CD4-positive, alpha-beta T cell treated with Interleukin-4 for 1 hour (primary cell): Measurements from ENCODE around the gene SLC6A9.
A peak's percentile ranks its signal among the peaks of the same experiment; 100 is the strongest.

Experiments used
- DNase-seq, 2 donors: peaks; one replicate each; pipeline ENCODE4 v3.0.0-alpha.2; 2020 to 2022

Gene SLC6A9

GRCh38 chr1:44031252-44032169, at the start of gene SLC6A9:
Gene SLC6A9, minus strand, starts transcription at chr1:44031462. Its CDS starts 7,185 bp downstream, at chr1:44024277.
- no peak for DNase-seq

GRCh38 chr1:44079566-44079965, 48.3 kb upstream of the SLC6A9 start:
- no peak for DNase-seq

GRCh38 chr1:44078104-44078503, 46.8 kb upstream of the SLC6A9 start:
- DNase-seq = no peak

GRCh38 chr1:44077421-44077820, 46.2 kb upstream of the SLC6A9 start:
- no peak for DNase-seq

GRCh38 chr1:44076066-44076465, 44.8 kb upstream of the SLC6A9 start:
- no peak for DNase-seq

- no peak for DNase-seq
These were observed 43.2 kb upstream of the SLC6A9 start for GRCh38 chr1:44074415-44074814.

GRCh38 chr1:44073528-44073927, 42.3 kb upstream of the SLC6A9 start:
- peak in 1 of 2 donors; percentile 31 for DNase-seq

- no peak for DNase-seq
These were observed 41.6 kb upstream of the SLC6A9 start for GRCh38 chr1:44072821-44073220.

- DNase-seq = no peak
These were observed 40.9 kb upstream of the SLC6A9 start for GRCh38 chr1:44072204-44072603.

- DNase-seq = no peak
These were observed 40.2 kb upstream of the SLC6A9 start for GRCh38 chr1:44071461-44071860.

GRCh38 chr1:44068442-44068921, 37.2 kb upstream of the SLC6A9 start:
- peak in 1 of 2 donors; percentile 16 for DNase-seq

- DNase-seq = no peak
These were observed 36.3 kb upstream of the SLC6A9 start for GRCh38 chr1:44067266-44068250.

- DNase-seq = no peak
These were observed 31.5 kb upstream of the SLC6A9 start for GRCh38 chr1:44062656-44063179.

GRCh38 chr1:44061857-44062256, 30.6 kb upstream of the SLC6A9 start:
- DNase-seq = no peak

- no peak for DNase-seq
These were observed 29.6 kb upstream of the SLC6A9 start for GRCh38 chr1:44060830-44061267.

GRCh38 chr1:44059664-44060355, 28.5 kb upstream of the SLC6A9 start:
- DNase-seq = no peak

GRCh38 chr1:44059212-44059611, 27.9 kb upstream of the SLC6A9 start:
- no peak for DNase-seq

GRCh38 chr1:44057293-44057692, 26.0 kb upstream of the SLC6A9 start:
- DNase-seq = no peak

GRCh38 chr1:44053394-44053793, 22.1 kb upstream of the SLC6A9 start:
- DNase-seq = no peak

- no peak for DNase-seq
These were observed 19.0 kb upstream of the SLC6A9 start for GRCh38 chr1:44050261-44050660.

- no peak for DNase-seq
These were observed 18.6 kb upstream of the SLC6A9 start for GRCh38 chr1:44049839-44050238.

GRCh38 chr1:44048532-44049215, 17.4 kb upstream of the SLC6A9 start:
- no peak for DNase-seq
